ENCODE data around the gene WNT9B. TPM values are rescaled to one million over a fixed set of nuclear protein-coding genes. Genes with fewer than 3 reads are reported as not detected.

Gene WNT9B, protein sequence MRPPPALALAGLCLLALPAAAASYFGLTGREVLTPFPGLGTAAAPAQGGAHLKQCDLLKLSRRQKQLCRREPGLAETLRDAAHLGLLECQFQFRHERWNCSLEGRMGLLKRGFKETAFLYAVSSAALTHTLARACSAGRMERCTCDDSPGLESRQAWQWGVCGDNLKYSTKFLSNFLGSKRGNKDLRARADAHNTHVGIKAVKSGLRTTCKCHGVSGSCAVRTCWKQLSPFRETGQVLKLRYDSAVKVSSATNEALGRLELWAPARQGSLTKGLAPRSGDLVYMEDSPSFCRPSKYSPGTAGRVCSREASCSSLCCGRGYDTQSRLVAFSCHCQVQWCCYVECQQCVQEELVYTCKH
- not detected in 5 replicates for total RNA-seq (2022; extraction: Qiagen RNA extraction)

DNA sequence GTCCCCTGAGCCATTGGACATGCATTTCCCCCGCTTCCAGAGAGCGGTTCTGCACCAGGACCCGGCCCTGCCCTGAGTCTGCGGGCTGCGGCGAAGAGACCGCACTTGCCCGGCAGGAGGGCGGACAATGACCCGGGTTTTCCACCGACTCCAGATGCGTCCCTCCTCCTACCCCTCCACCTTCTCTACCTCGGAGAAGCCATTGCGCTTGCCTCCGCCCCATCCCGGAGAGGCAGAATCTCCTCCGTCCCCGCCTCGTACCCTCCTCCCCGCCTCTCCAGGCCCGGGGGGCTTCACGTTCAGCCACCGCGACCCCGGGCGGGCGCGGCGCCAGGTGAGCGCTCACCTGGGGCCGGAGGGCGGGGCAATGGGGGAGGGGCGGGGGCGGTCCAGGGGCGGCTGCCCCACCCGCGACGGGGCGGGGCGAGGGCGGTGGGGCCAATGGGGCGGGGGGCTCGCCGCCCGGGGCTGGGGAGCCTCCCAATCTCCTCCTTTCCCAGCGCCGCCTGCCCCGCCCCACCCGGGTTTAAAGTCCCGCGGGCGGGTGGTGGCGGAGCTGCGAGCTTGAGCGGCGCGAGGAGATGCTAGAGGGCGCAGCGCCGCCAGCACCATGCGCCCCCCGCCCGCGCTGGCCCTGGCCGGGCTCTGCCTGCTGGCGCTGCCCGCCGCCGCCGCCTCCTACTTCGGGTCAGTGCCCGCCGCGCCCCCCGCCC is at the start of gene WNT9B:
Gene WNT9B, plus strand, starts transcription at position 555 of the 713 bp plus-strand sequence. Its CDS starts 56 bp downstream, at position 611.

DNA sequence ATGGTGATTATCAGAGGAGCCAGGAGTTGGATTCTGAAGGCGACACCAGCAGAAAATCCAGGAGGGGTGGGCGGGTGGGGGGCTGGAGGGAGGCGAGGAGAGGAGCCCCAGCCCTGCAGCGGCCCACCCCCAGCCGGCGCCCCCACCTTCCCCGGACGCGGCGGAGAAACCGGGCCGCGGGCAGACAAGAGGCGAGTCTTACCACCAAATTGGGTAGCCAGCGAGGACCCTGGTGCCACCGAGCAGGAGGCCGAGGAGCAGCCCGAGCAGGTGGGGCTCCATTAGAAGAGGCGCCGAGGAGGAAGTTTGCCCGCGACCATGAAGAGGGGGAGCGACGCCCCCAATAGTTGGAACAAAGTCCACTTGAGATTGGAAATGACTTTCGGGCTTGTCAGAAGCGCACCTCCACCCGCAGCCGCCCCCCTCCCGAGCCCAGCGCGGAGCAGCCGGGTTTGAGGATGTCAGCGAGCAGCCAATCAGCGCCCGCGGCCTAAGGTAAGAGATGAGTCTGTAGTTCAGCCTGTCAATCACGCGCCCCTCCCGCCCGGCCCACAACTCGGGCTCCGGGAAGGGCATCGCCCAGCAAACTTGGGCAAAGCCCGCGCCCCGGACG is 33.0 kb upstream of the WNT9B start, which contains the start of gene WNT3:
Gene WNT3, minus strand, starts transcription at position 377 of the 613 bp plus-strand sequence. Its CDS starts 95 bp downstream, at position 282.

DNA sequence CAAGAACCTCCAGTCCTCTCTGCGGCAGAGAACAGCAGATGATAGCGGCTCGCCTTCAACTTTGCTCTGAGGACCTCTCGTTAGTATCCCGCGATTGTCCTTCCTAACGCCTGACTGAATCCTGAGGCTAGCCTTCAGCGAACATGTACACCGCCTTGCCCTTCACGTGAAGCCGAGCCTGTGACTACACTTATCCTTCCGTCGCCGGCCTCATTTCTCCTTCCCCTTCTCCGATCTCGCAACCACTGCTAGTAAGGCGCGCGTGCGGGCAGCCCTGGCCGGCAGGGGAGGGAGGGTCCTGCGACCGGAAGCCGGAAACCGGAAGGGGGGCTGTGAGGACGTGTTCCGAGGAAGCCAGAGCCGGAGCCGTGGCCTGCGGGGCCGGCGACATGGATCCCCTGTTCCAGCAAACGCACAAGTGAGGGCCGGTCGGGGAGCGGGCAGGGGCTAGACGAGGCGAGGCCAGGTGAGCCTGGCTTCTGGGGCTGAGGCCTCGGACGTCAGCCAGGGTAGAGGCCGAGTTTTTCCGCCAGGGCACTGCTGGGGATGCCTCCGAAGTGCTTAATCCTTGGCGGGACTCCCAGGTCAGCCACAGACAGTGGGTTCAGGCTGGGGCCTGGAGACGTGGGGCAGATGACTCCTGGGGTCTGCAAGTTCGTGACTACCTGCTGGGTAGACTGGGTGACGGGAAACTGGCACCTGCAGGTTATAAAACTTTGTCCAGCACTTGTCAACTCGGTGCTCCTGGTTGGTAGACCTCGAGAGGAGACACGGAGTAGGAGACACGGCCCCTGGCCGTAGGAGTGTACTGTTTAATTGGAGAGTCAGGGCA is 71.6 kb downstream of the WNT9B start, which contains the start of gene GOSR2:
Gene GOSR2, plus strand, starts transcription at position 357 of the 832 bp plus-strand sequence. Its CDS starts 33 bp downstream, at position 390.

Other genes with a start within 250 kb of the WNT9B start
- 3.9 to 4.7 TPM (median 4.4 TPM) in 5 replicates for gene WNT3, start 32.9 kb upstream of the WNT9B start, total RNA-seq (2022; extraction: Qiagen RNA extraction)
- 33.4 to 39.7 TPM (median 38.0 TPM) in 5 replicates for gene GOSR2, start 71.6 kb downstream of the WNT9B start, total RNA-seq (2022; extraction: Qiagen RNA extraction)
- gene RPRML, start 127.7 kb downstream of the WNT9B start, total RNA-seq (2022; extraction: Qiagen RNA extraction), result 0.40 to 0.81 TPM (median 0.68 TPM) in 5 replicates